K562 (cell line): ENCODE data around the gene RPL15. TPM values are rescaled to one million over a fixed set of nuclear protein-coding genes. Genes with fewer than 3 reads are reported as not detected.
A peak's percentile ranks its signal among the peaks of the same experiment; 100 is the strongest.

Experiments
- ATAC-seq: fragments of 200-7000 bp; cut with Tn5 transposase; 3 replicates; pipeline ENCODE4 v1.9.1; 2020; ENCODE audit warnings: moderate library complexity
- BruUV-seq: library from RNA; stranded (reverse); fragments of 400-500 nt; replicated peaks from 2 replicates; lab custom pipeline; 2021; lab: Mats Ljungman, UMichigan
- CTCF ChIA-PET: fragments of 300-600 bp; formaldehyde crosslinking; extraction: SDS; loops from one replicate; lab custom pipeline; 2021; ENCODE audit warnings: low intra/inter-chr PET ratio; lab: Yijun Ruan, JAX
- POLR2A ChIA-PET: fragments of 300-600, 350-650 bp; sonication (Branson Sonifier 250); formaldehyde crosslinking; extraction: SDS; loops from one replicate; lab custom pipeline; 2021; ENCODE audit warnings: antibody characterized with exemption, inconsistent platforms; lab: Yijun Ruan, JAX
- DNase-seq, 4 experiments: peaks; one replicate each; pipeline versions ENCODE4 v3.0.0 to v3.0.0-alpha.2; 2011 to 2018; ENCODE audit warnings: low spot score in 3 of 4, mixed read lengths in 3 of 4; ENCODE audit errors: extremely low read depth in 1 of 4
- FAIRE-seq: peaks from 2 replicates; lab custom pipeline; 2011; peaks lifted over from hg19 to GRCh38; lab: Jason Lieb, UNC
- H2AFZ ChIP-seq: 2 replicates; pipeline ENCODE4 v1.6.0; 2011; ENCODE audit warnings: low read depth, low read length, control low read depth, inconsistent platforms
- H3K27ac ChIP-seq: fragments of 200-600 bp; 3 replicates; pipeline ENCODE4 v1.8.0; 2011; ENCODE audit warnings: low read depth, mild to moderate bottlenecking, control low read depth, inconsistent platforms, low read length, moderate library complexity, mixed read lengths; ENCODE audit errors: extremely low read depth
- H3K27me3 ChIP-seq, 2 experiments: fragments of 300-600 bp in 1 of 2; 2 replicates in 1 of 2; 3 replicates in 1 of 2; pipeline versions ENCODE4 v1.6.0 to v1.8.0; 2011; ENCODE audit warnings: inconsistent platforms in 2 of 2, low read length in 2 of 2, mild to moderate bottlenecking in 1 of 2, mixed read lengths in 1 of 2, moderate library complexity in 1 of 2; ENCODE audit not compliant: control insufficient read depth in 2 of 2, insufficient read depth in 2 of 2
- H3K36me3 ChIP-seq: fragments of 300-600 bp; 3 replicates; pipeline ENCODE4 v1.8.0; 2011; ENCODE audit warnings: mild to moderate bottlenecking, low read length, inconsistent platforms; ENCODE audit not compliant: control insufficient read depth, insufficient read depth
- H3K4me1 ChIP-seq, 2 experiments: fragments of 200-600 bp in 1 of 2; replicated peaks in 1 of 2; 2 replicates in 1 of 2; 3 replicates in 1 of 2; pipeline versions ENCODE4 v1.5.1 to v1.8.0; 2011; ENCODE audit warnings: inconsistent platforms in 2 of 2, low read length in 2 of 2, mild to moderate bottlenecking in 1 of 2, mixed read lengths in 1 of 2, moderate library complexity in 1 of 2; ENCODE audit not compliant: control insufficient read depth in 2 of 2, insufficient read depth in 2 of 2
- H3K4me2 ChIP-seq: 2 replicates; pipeline ENCODE4 v1.6.1; 2011; ENCODE audit warnings: low read length, control low read depth, inconsistent platforms, mixed read lengths; ENCODE audit not compliant: insufficient read depth
- H3K4me3 ChIP-seq: fragments of 200-600 bp; sonication (generic), shearing (Covaris generic); 2 replicates; pipeline ENCODE4 v1.5.1; 2016; ENCODE audit warnings: control low read depth, inconsistent platforms
- H3K79me2 ChIP-seq: fragments of 200-600 bp; 3 replicates; pipeline ENCODE4 v1.8.0; 2011; ENCODE audit warnings: low read length, inconsistent platforms; ENCODE audit not compliant: control insufficient read depth, insufficient read depth
- H3K9ac ChIP-seq, 2 experiments: 2 replicates each; pipeline versions ENCODE4 v1.6.0 to v1.6.1; 2011; ENCODE audit warnings: low read depth in 2 of 2, low read length in 2 of 2, control low read depth in 1 of 2, inconsistent platforms in 1 of 2, mild to moderate bottlenecking in 1 of 2, mixed read lengths in 1 of 2; ENCODE audit not compliant: insufficient read depth in 1 of 2
- H3K9me1 ChIP-seq: one replicate; pipeline ENCODE4 v1.6.0; 2011; ENCODE audit warnings: inconsistent platforms, mild to moderate bottlenecking, low read length, moderate library complexity; ENCODE audit not compliant: control insufficient read depth, insufficient read depth
- H3K9me3 ChIP-seq: replicated peaks from 2 replicates; pipeline ENCODE4 v1.5.1; 2011; ENCODE audit warnings: low read depth, low read length, inconsistent platforms; ENCODE audit not compliant: control insufficient read depth, insufficient read depth
- H4K20me1 ChIP-seq: replicated peaks from 2 replicates; pipeline ENCODE4 v1.6.1; 2011; ENCODE audit warnings: low read length, inconsistent platforms, mixed read lengths; ENCODE audit not compliant: control insufficient read depth, insufficient read depth
- CLOCK ChIP-seq: fragments of 250-450 bp; sonication (Bioruptor Pico); IDR thresholded peaks from 2 replicates; pipeline ENCODE4 v1.4.0; 2020; ENCODE audit warnings: mild to moderate bottlenecking, moderate library complexity, borderline replicate concordance
- E2F8 ChIP-seq: fragments of 450-650 bp; IDR thresholded peaks from 2 replicates; pipeline ENCODE4 v1.7.1; 2018; ENCODE audit warnings: mild to moderate bottlenecking, low read depth; ENCODE audit not compliant: partially characterized antibody
- GABPB2 ChIP-seq: fragments of 250-450 bp; sonication (Bioruptor Pico); conservative IDR thresholded peaks from 2 replicates; pipeline ENCODE4 v1.5.1; 2021; ENCODE audit warnings: mild to moderate bottlenecking
- RB1 ChIP-seq: fragments of 450-650 bp; IDR thresholded peaks from 2 replicates; pipeline ENCODE4 v1.6.1; 2017; ENCODE audit warnings: low read depth, mild to moderate bottlenecking
- ZNF224 ChIP-seq: sonication (generic); formaldehyde crosslinking; IDR thresholded peaks from 2 replicates; pipeline ENCODE4 v1.8.0; 2022; ENCODE audit warnings: mild to moderate bottlenecking, missing genetic modification reagents
- WGBS: fragments of 100-300 bp; shearing (Covaris generic); methylation state at CpG from one replicate; pipeline ENCODE4 v1.1.6; 2016; ENCODE audit warnings: low coverage, mixed read lengths; ENCODE audit not compliant: insufficient coverage; ENCODE audit errors: missing lambda C conversion rate; 5-methylcytosine and 5-hydroxymethylcytosine counted together
- in situ Hi-C: fragments of 300-500 bp; cut with MboI; formaldehyde crosslinking; loops from 4 replicates; pipeline ENCODE4 v1.15.0; 2018; ENCODE audit warnings: inconsistent platforms, mixed read lengths
- intact Hi-C: fragments of 100-400 bp; cut with micrococcal nuclease; formaldehyde crosslinking; loops from 2 replicates; pipeline ENCODE4 v1.14.2; 2022
- polyA plus RNA-seq, 8 experiments: library from polyadenylated mRNA; depleted of rRNA in 4 of 8; stranded (reverse) in 5 of 8; unstranded in 3 of 8; fragments of >200 nt; fragmentation: Nextera tagmentation in 2 of 8; fragmentation: Illumina TruSeq in 1 of 8; extraction: Ambion mirVana in 2 of 8; extraction: Trizol in 1 of 8; gene quantifications; 2 replicates each; pipeline versions ENCODE4 v1.2.1 to v1.2.3, GENCODE V29; 2011 to 2014; ENCODE audit warnings: inconsistent platforms in 1 of 8, missing spikeins in 1 of 8
- total RNA-seq, 7 experiments: library from RNA; depleted of rRNA in 6 of 7; stranded (reverse); fragments of >200 nt in 6 of 7; fragmentation: Illumina TruSeq in 2 of 7; extraction: Trizol in 2 of 7; gene quantifications; 2 replicates each; pipeline versions ENCODE4 v1.2.1 to v1.2.3, GENCODE V29; 2011 to 2021; ENCODE audit warnings: low replicate concordance in 1 of 7
- TF ChIP-seq, protein P1 (sequence below): fragments of 450-650 bp; IDR thresholded peaks from 2 replicates; pipeline ENCODE4 v1.6.1; 2014; ENCODE audit warnings: low read depth, mild to moderate bottlenecking, moderate library complexity, borderline replicate concordance

The RPL15 gene
- total and polyA plus RNA-seq, 9 of the 15 experiments (the other 6 are each of a cell fraction or from before 2014, with no cell fraction given): 2,393 to 8,850 (median 3,928) TPM

DNA sequence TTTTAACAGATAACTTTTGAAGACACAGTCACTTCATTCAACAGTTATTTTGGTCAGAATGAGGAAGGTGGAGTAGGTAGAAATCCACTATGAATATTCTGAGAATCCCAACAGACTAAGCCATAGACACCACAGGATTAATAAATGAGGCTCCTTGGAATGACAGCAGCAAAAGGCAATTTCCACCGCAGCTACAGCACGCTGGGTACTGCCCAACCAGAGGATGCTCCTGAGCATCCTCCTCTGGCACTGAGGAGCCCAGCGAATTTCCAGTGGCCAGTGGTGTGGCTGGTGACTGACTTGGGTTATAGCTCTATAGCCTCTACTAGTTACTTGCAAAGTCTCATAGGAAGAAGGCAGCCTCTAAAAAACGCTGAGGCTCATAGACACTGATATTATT lies 24.5 kb downstream of the RPL15 start:
- ATAC-seq (no peak), FAIRE-seq (no peak), DNase-seq (no peak)
- ChIA-PET CTCF (no interaction called here), POLR2A (interaction anchor here (1.2 to 11.6 kb wide), 2 partner anchors 17 to 22 kb away, joined by 3 to 165 read pairs; partner anchors contain the start of genes NKIRAS1 and RPL15)
- Histone ChIP-seq H2AFZ (peak overlapping the region; percentile 81), H3K36me3 (no peaks in the 10 kb centered on the region), H3K27ac (peak overlapping the region; percentile 52), H3K4me2 (peak overlapping the region; percentile 13; the same call in 1 of the 2 replicates), H3K4me1 (peaks cover 15 to 29% of the 10 kb centered on the region in 2 experiments), H3K79me2 (no peaks in the 10 kb centered on the region), H3K9me3 (no peaks in the 10 kb centered on the region), H3K27me3 (no peaks in the 10 kb centered on the region), H3K4me3 (no peak overlapping the region), H4K20me1 (no peaks in the 10 kb centered on the region), H3K9ac (peak overlapping the region in 1 of 2 experiments; percentile 34; a peak in 2 of 4 replicates), H3K9me1 (no peaks in the 10 kb centered on the region)
- WGBS: 69% methylated on average over 4 of the region's 4 CpGs
- in situ Hi-C loops: no loop called here
- intact Hi-C loops: loop anchor here (10.0 kb wide), 1 partner anchor 137 kb away; the partner anchor contains the start of gene UBE2E1
- BruUV-seq: no TSS peak
- TF ChIP-seq ZNF224 (CRISPR knock-in tag): no peak
- TF ChIP-seq, protein P1, sequence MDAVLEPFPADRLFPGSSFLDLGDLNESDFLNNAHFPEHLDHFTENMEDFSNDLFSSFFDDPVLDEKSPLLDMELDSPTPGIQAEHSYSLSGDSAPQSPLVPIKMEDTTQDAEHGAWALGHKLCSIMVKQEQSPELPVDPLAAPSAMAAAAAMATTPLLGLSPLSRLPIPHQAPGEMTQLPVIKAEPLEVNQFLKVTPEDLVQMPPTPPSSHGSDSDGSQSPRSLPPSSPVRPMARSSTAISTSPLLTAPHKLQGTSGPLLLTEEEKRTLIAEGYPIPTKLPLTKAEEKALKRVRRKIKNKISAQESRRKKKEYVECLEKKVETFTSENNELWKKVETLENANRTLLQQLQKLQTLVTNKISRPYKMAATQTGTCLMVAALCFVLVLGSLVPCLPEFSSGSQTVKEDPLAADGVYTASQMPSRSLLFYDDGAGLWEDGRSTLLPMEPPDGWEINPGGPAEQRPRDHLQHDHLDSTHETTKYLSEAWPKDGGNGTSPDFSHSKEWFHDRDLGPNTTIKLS: 0 out of 2 replicates have a peak, but pooled peaks have one; percentile 1

- no peak for DNase-seq
- no peaks in the 10 kb centered on the region for H4K20me1 ChIP-seq
- no peaks in the 10 kb centered on the region for H3K36me3 ChIP-seq
- CTCF ChIA-PET: no interaction called here
- H3K27ac ChIP-seq: no peak overlapping the region
- H3K9me3 ChIP-seq: no peaks in the 10 kb centered on the region
- no peak overlapping the region for H2AFZ ChIP-seq
- no peak for ATAC-seq
- H3K4me3 ChIP-seq: no peak overlapping the region
- no peaks in the 10 kb centered on the region for H3K79me2 ChIP-seq
- in situ Hi-C loops: no loop called here
- no peak for FAIRE-seq
- intact Hi-C loops: loop anchor here (10.0 kb wide), 1 partner anchor 138 kb away; the partner anchor contains the start of gene UBE2E1
- H3K9me1 ChIP-seq: no peaks in the 10 kb centered on the region
- WGBS: 85% methylated on average over 11 of the region's 11 CpGs
- no peak overlapping the region for H3K9ac ChIP-seq
- POLR2A ChIA-PET: interaction anchor here (11.6 kb wide), 1 partner anchor 23 kb away, joined by 165 read pairs; the partner anchor contains the start of genes NKIRAS1 and RPL15
- H3K4me1 ChIP-seq: peaks cover 16 to 40% of the 10 kb centered on the region in 2 experiments
- H3K27me3 ChIP-seq: no peaks in the 10 kb centered on the region
- H3K4me2 ChIP-seq: no peak overlapping the region
- BruUV-seq: no TSS peak
- TF ChIP-seq GABPB2 (CRISPR knock-in tag) (no peak), E2F8 (no peak), RB1 (no peak), CLOCK (CRISPR knock-in tag) (no peak)
Observed at GRCh38 chr3:23942546-23942945, 25.6 kb downstream of the RPL15 start.
